Stimulated activated naive CD8-positive, alpha-beta T cell treated with anti-CD3 and anti-CD28 coated beads, Interleukin-15, Interleukin-2, amounts not matched to agents 100 ng/mL and 50 ng/mL, for 24 hours (primary cell): ENCODE measurements around the gene CLEC5A.
"Not testable (repeated sequence)": the region's sequence is repeated elsewhere in the genome, so short reads cannot be mapped to it uniquely, and the experiment has no call there.

ENCODE experiments used
- H3K27ac Mint-ChIP-seq: one replicate; pipeline ENCODE4 v1.8.0; 2021; ENCODE audit warnings: mild to moderate bottlenecking, mixed read lengths
- H3K27me3 Mint-ChIP-seq: one replicate; pipeline ENCODE4 v1.8.0; 2021; ENCODE audit warnings: mixed read lengths
- H3K36me3 Mint-ChIP-seq: one replicate; pipeline ENCODE4 v1.8.0; 2021; ENCODE audit warnings: low read depth, mixed read lengths
- H3K4me1 Mint-ChIP-seq: one replicate; pipeline ENCODE4 v1.8.0; 2021; ENCODE audit warnings: low read depth, mixed read lengths
- H3K4me3 Mint-ChIP-seq: one replicate; pipeline ENCODE4 v1.8.0; 2021; ENCODE audit warnings: mild to moderate bottlenecking, mixed read lengths
- H3K9me3 Mint-ChIP-seq: one replicate; pipeline ENCODE4 v1.8.0; 2021; ENCODE audit warnings: mixed read lengths

Gene CLEC5A

DNA sequence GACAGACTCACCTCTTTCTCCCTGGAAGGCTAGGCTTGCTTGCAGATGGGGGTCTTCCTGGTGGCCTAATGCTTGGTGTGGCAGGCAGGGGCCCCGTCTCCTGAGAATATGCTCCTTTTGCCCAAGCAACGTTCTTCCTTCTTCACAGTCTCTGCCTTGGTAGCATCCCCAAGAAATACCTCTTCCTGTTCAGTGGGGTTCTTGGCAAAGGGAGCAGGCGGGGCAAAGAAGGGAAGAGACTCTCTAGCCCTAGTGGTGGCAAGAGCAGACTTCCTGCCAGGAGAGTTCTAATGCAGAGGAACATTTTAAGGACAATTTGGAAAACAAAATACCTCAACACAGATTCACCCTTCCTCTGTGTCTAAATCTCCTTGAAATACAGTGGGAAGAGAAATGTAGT, at the start of gene CLEC5A:
TSS of gene CLEC5A (minus strand) at position 179 of the 400 bp plus-strand sequence. CDS start 682 bp downstream, outside the sequence.
- H3K4me3 Mint-ChIP-seq = no peak within 1 kb of the TSS
- H3K9me3 Mint-ChIP-seq = peaks cover 3% of the 10 kb centered on the region
- H3K36me3 Mint-ChIP-seq = no peaks in the 10 kb centered on the region
- H3K27me3 Mint-ChIP-seq = no peaks in the 10 kb centered on the region
- no peaks in the 10 kb centered on the region for H3K4me1 Mint-ChIP-seq
- H3K27ac Mint-ChIP-seq = no peak within 1 kb of the TSS

- Mint-ChIP-seq H3K27me3 (no peaks in the 10 kb centered on the region), H3K4me1 (no peaks in the 10 kb centered on the region), H3K9me3 (no peaks in the 10 kb centered on the region), H3K27ac (no peak overlapping the region), H3K36me3 (no peaks in the 10 kb centered on the region), H3K4me3 (no peak overlapping the region)
Measured at GRCh38 chr7:141993354-141993753, 46.6 kb upstream of the CLEC5A start.

GRCh38 chr7:141992688-141993087, 45.9 kb upstream of the CLEC5A start:
- Mint-ChIP-seq H3K27ac (no peak overlapping the region), H3K4me1 (no peaks in the 10 kb centered on the region), H3K4me3 (no peak overlapping the region), H3K9me3 (no peaks in the 10 kb centered on the region), H3K27me3 (no peaks in the 10 kb centered on the region), H3K36me3 (no peaks in the 10 kb centered on the region)

GRCh38 chr7:141992156-141992555, 45.4 kb upstream of the CLEC5A start:
- Mint-ChIP-seq H3K27ac (no peak overlapping the region), H3K27me3 (no peaks in the 10 kb centered on the region), H3K9me3 (no peaks in the 10 kb centered on the region), H3K4me1 (no peaks in the 10 kb centered on the region), H3K36me3 (no peaks in the 10 kb centered on the region), H3K4me3 (no peak overlapping the region)

- Mint-ChIP-seq H3K36me3 (no peaks in the 10 kb centered on the region), H3K4me1 (no peaks in the 10 kb centered on the region), H3K27me3 (no peaks in the 10 kb centered on the region), H3K9me3 (no peaks in the 10 kb centered on the region), H3K27ac (no peak overlapping the region), H3K4me3 (no peak overlapping the region)
Measured at GRCh38 chr7:141991140-141991539, 44.4 kb upstream of the CLEC5A start.

GRCh38 chr7:141990011-141990725, 43.4 kb upstream of the CLEC5A start:
- Mint-ChIP-seq H3K4me1 (no peaks in the 10 kb centered on the region), H3K4me3 (no peak overlapping the region), H3K36me3 (no peaks in the 10 kb centered on the region), H3K27me3 (no peaks in the 10 kb centered on the region), H3K9me3 (no peaks in the 10 kb centered on the region), H3K27ac (no peak overlapping the region)

DNA sequence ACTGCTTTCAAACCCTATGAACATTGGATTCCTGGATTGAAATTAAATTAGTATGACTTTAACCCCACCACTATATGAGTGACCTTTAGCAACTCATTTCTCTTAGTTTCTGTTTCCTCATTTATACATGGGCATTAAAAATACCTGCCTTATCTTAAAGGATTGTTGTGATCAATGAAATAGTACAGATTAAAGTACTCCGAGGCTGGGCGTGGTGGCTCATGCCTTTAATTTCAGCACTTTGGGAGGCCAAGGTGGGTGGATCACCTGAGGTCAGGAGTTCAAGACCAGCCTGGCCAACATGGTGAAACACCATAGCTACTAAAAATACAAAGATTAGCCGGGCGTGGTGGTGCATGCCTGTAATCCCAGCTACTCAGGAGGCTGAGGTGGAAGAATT, 41.0 kb upstream of the CLEC5A start:
- H3K27ac Mint-ChIP-seq, H3K27me3 Mint-ChIP-seq, H3K4me3 Mint-ChIP-seq, H3K9me3 Mint-ChIP-seq, H3K4me1 Mint-ChIP-seq, H3K36me3 Mint-ChIP-seq: not testable (repeated sequence)

- Mint-ChIP-seq H3K27me3 (no peaks in the 10 kb centered on the region), H3K27ac (no peak overlapping the region), H3K9me3 (no peaks in the 10 kb centered on the region), H3K36me3 (no peaks in the 10 kb centered on the region), H3K4me1 (no peaks in the 10 kb centered on the region), H3K4me3 (no peak overlapping the region)
Measured at GRCh38 chr7:141986923-141987322, 40.1 kb upstream of the CLEC5A start.

- H3K4me1 Mint-ChIP-seq, H3K36me3 Mint-ChIP-seq, H3K27ac Mint-ChIP-seq, H3K9me3 Mint-ChIP-seq, H3K4me3 Mint-ChIP-seq, H3K27me3 Mint-ChIP-seq: not testable (repeated sequence)
Measured at GRCh38 chr7:141985926-141986325, 39.2 kb upstream of the CLEC5A start.

GRCh38 chr7:141979568-141979967, 32.8 kb upstream of the CLEC5A start:
- H3K27ac Mint-ChIP-seq = no peak overlapping the region
- no peaks in the 10 kb centered on the region for H3K27me3 Mint-ChIP-seq
- H3K4me1 Mint-ChIP-seq = peaks cover 13% of the 10 kb centered on the region
- H3K9me3 Mint-ChIP-seq = no peaks in the 10 kb centered on the region
- H3K4me3 Mint-ChIP-seq = no peak overlapping the region
- H3K36me3 Mint-ChIP-seq = no peaks in the 10 kb centered on the region

GRCh38 chr7:141978351-141978750, 31.6 kb upstream of the CLEC5A start:
- H3K27me3 Mint-ChIP-seq = no peaks in the 10 kb centered on the region
- no peak overlapping the region for H3K27ac Mint-ChIP-seq
- H3K9me3 Mint-ChIP-seq = no peaks in the 10 kb centered on the region
- H3K4me1 Mint-ChIP-seq = peaks cover 13% of the 10 kb centered on the region
- no peaks in the 10 kb centered on the region for H3K36me3 Mint-ChIP-seq
- no peak overlapping the region for H3K4me3 Mint-ChIP-seq

DNA sequence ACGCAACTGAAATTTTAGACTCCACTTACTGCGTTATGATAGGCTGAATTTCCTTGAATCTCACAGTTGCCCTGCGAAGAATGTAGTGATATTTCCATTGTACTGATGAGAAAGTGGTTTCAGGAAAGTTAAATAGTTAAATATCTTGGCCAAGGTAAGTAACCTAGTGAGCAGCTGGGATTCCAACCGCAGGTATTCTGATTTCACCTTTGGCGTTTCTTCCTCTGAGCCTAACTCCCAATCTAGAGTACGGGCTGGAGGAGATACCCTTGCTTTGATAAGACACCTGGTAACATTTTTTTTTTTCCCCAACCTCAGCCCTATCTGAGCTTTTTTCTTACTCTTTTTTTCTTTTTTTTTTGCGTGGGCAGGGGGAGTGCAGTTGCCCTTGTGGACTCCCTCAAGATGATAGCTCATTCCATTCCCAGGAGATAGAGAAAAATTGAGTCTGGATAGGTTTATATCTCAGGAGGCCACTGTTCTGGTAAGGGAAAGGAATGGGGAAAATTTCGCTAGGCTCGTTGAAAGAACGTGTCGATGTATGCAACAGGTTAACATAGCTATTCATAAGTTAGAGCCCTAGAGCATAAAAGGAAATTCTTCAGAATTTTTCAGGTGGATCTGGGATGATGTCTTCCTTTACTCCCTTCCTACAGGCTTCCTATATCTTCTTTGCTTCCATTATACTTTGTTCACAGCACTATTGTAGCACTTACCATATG, 29.9 kb upstream of the CLEC5A start:
- Mint-ChIP-seq H3K36me3 (no peaks in the 10 kb centered on the region), H3K4me3 (peak overlapping the region; percentile 79), H3K27ac (no peak overlapping the region), H3K9me3 (no peaks in the 10 kb centered on the region), H3K27me3 (no peaks in the 10 kb centered on the region), H3K4me1 (peaks cover 13% of the 10 kb centered on the region)

- Mint-ChIP-seq H3K27me3 (no peaks in the 10 kb centered on the region), H3K27ac (peak overlapping the region; percentile 42), H3K4me3 (peak overlapping the region; percentile 79), H3K4me1 (peaks cover 13% of the 10 kb centered on the region), H3K36me3 (no peaks in the 10 kb centered on the region), H3K9me3 (no peaks in the 10 kb centered on the region)
Measured at GRCh38 chr7:141975806-141976523, 29.2 kb upstream of the CLEC5A start.

DNA sequence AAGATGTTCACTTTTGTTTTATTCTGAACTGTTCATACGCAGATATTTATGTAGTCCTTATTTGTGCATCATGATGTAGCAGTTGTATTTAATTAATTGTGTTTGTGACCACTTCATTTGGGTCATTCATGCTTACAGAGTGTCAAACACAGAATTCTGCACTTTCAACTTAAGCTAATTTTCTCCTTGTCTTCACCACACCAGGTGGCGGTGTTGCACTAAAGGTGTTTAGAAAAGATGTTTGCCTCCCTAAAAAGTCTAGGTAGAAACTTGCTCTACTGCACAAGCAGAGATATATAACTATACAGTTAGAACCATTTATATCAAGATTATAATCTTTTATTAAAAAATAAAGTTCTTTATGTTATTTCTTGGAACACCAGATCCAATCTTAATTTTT, 28.1 kb upstream of the CLEC5A start:
- Mint-ChIP-seq H3K9me3 (no peaks in the 10 kb centered on the region), H3K27ac (no peak overlapping the region), H3K4me3 (no peak overlapping the region), H3K36me3 (no peaks in the 10 kb centered on the region), H3K4me1 (peaks cover 13% of the 10 kb centered on the region), H3K27me3 (no peaks in the 10 kb centered on the region)

- Mint-ChIP-seq H3K4me1 (peaks cover 10% of the 10 kb centered on the region), H3K36me3 (no peaks in the 10 kb centered on the region), H3K27me3 (no peaks in the 10 kb centered on the region), H3K27ac (no peak within 1 kb of the TSS), H3K9me3 (no peaks in the 10 kb centered on the region), H3K4me3 (no peak within 1 kb of the TSS)
Measured at GRCh38 chr7:141973673-141974072, 26.9 kb upstream of the CLEC5A start, which contains the start of gene TAS2R38. TAS2R38 (minus strand) TSS chr7:141973773; CDS start chr7:141973689, 84 bp downstream.
